NAMALWA (cell line): ENCODE measurements around the gene HIF3A.
"Not testable (repeated sequence)": the region's sequence is repeated elsewhere in the genome, so short reads cannot be mapped to it uniquely, and the experiment has no call there.

ENCODE experiments used
- DNase-seq: peaks from one replicate; pipeline ENCODE4 v3.0.0-alpha.2; 2015; ENCODE audit warnings: low spot score

The HIF3A gene

DNA sequence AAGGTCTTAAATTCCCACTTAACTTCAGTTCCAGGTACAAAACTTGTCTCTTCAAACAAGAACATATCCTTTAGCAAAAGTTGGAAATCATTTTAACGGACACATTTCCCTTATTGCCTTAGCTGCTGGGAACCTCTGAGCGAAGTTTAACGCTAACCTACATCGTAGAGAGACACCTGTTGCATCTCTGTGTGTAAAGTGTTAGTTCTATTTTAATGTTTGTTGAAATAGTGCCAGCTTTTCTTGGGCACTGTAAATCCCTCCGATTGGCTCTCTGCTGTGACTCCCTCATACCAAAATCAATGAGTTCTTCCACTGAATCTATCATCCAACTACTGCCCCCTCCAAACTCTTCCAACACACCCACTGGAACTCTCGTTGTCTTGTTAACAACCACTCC, 2.3 kb upstream of the HIF3A start:
- DNase-seq: no peak

DNA sequence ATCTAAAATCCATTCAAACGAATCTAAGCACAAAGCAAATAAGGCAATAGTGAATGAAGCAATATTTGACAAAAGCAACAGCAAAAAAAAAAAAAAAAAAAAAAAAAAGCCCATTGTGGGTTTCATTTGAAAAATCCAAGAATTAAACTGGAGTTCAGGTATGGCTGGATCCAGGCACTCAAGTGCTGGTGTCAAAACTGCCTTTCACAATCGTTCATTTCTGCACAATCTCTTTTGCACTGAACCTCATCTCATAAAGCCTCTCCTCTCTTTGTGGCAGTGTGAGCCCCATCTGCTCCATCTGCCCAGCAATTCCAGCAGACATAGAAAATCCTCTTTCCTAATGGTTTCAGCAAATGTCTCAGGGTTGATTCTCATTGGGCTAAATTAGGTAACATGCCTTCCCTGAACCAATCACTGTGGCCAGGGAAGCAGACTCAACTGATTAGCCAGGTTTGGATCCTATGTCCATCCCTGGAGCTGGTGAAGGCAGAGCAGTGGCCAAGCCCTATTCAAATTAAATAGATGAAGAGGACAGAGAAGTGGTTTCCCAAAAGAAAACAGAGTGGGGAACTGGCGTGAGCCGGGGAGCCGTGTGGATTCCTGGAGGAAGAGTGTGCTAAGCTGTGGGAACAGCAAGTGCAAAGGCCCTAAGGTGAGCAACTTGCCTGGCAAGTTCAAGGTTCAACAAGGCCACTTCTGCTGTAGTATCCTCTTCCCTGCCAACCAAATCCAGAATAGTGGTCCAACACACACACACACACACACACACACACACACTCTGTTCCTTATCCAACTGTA, 1.2 kb upstream of the HIF3A start:
- DNase-seq: no peak

DNA sequence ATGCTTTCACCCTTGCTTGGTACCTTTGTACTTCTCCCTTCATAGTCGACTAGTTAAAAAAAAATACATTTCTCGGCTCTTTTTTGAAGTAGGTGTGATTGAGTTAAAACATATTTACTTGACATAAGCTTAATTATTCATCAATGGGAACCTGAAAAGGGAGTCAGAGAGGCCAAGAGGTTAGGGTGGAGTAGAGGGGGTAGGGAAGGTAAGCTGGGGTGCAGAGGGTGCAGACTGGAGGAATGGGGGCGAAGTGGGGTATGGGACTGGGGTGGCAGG, 701 bp upstream of the HIF3A start:
- DNase-seq: no peak

DNA sequence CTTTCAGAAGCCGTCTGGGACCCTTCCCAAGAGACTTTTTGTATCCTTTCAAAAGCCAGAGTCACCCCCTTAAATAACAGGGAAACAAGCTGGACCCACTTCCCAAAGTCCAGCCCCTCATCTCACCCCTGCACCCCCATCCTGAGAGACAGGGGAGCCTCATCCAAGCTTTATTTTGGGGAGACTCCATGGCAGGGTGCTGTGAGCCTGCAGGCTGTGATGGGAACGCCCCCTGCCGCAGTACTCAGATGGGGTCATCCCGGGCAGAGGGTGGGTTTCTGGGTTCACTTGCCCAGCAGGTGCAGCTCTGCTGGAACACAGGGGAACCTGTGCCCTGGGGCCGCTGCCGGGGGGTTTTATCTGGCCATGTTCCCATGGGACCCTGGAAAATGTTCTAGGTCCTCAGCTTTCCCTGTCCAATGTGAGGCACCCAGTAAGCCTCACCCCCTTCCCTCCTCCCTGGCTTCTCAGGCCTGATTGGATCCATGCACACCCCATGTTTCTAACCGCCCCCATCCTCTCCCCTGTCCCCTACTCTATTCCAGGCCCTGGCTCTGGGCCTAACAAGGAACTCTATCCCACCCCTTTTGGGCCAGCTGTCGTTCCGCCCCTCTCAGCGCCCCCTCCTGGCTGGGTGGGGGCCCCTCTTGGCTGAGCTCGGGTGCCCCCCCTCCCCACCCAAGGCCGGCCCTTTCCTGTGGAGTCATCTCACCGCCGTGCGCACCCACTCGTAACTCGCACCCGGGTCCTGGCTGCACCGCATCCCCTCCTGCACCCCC, 1.0 kb downstream of the HIF3A start:
- DNase-seq: no peak

DNA sequence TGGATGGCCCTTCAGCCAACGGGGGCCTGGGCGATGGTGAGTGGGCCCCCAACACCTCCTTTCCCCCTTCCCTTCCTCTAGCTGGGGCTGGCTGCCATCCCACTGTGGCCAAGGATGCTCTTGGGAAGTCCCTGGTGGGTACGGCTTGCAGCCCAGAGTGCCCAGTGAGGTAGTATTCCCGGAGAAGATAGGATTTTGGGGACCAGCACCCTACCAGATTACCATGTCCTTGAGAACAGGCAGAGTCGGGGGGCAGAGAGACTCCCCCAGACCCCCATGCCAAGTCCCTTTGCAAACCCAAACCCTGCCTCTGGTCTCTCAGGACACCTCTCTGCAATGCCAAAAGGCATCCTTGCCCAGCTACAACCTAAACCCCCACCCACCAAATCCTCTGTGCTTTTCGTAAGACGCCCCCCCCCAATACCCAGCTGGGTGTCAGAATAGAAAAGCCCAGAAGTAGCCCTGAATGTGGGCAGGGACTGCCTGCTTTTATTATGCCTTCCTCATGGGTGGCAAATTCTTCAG, 1.7 kb downstream of the HIF3A start:
- DNase-seq: no peak

DNA sequence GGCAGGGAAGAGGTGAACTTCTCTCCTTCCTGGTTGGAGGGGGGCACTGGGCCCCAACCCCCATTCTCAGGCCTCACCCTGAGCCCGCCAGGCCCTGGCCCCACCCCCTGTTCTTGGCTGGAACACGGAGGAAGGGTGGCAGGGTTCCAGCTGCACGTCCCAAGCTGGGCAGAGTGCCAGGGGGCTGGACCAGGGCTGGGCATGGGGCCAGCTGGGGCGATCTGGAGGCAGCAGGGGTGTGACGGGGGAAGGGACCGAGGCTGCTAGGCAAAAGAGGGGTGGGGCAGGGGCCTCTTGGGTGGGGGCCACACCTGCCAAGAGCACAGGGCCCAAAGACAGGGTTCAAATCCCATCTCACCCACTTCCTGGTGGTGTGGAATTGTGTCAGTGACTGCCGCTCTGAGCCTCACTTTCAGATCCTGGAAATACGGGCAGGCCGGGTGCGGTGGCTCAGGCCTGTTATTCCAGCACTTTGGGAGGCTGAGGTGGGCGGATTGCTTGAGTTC, 2.2 kb downstream of the HIF3A start:
- DNase-seq: peak; percentile 42

DNA sequence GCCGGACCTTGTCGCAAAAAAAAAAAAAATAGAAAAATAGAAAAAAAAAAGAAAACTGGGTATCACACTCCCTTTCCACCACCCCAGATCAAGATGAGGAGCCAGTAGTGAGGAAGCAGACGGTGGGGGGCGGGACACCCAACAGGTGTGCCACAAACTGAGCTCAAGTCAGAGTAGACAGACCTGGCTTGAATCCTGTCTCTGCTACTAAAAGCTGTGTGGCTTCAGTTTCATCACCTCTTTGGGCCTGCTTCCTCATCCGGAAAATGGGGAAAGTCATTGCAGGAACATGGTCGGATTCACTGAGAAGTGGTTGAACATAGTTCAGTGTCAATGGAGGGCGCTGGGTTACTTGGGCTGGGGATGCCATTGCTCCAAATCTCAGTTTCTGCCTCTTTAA, 2.9 kb downstream of the HIF3A start:
- DNase-seq: no peak

DNA sequence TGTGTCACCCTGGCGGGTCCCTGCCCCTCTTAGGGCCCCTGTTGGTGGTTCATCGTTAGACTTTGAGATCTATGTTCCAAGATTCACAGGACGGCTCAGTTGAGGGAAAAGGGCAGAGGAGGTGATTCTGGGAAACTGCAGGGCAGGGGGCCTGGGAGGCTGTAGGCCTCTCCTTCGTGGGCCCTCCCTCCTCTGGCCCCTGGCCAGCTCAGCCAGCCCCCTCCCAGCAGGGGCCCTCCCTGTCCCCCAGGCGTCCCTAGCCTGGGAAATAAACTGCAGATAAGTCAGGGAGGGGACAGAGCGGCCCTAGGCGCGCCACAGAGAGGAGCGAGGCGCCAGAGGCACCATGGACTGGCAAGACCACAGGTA, 6.5 kb downstream of the HIF3A start:
- DNase-seq: no peak

DNA sequence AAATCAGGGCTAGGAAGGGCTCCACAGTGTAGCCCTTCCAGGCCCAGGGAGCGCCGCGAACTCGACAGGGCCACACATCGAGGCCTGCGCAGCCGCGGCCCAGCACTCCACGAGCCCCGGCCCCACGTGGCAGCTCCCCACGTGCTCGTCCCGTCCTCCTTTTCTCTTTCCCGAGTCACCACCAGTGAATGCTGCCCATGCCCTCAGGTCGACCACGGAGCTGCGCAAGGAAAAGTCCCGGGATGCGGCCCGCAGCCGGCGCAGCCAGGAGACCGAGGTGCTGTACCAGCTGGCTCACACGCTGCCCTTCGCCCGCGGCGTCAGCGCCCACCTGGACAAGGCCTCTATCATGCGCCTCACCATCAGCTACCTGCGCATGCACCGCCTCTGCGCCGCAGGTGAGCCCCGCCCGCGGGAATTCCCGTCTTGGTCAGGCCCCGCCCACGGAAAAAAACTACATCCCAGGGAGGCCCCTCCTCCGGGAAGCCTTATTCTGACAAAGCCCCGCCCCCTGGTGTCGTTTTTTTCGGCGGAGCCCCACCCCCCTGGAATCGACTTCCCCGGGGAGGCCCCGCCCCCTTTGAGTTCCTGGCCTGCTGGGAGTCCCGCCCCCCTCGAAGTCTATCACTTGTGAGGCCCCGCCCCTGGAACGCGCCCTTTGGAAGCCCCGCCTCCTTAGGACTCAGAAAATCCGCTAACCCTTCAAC, 7.0 kb downstream of the HIF3A start:
- DNase-seq: peak; percentile 27

DNA sequence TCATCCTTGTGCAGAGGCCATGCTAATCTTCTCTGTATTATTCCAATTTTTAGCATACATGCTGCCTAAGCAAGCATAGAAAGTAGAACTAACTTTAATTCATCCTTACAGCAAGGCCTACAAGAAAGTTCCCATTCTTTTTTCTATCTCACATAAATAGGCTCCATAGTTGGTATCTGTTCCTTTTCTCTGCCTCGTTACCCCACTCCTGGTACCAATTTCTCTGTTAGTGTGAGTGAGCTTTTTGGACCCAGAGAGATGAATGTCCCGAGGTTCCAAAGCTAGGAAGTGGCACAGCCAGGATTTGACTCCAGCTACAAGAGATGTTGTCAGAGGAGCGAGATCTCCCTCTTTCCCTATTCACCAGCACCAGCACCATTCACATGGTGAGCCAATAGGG, 9.7 kb downstream of the HIF3A start:
- DNase-seq: no peak

DNA sequence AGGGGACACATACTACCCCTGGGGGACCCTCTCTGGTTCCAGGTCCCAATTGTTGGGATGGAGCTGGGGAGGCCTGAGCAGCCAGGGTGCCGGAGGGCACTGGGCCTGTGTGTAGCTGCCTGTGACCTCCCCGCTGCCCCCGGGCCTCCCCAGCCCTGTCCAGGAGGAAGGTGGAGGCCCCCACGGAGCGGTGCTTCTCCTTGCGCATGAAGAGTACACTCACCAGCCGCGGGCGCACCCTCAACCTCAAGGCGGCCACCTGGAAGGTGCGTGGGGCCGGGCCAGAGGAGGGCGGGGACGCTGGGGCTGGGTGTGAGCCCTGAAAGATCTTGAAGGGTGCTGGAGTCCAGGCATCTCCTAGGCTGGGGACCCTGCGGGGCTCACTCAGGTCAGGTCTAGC, 11.7 kb downstream of the HIF3A start:
- DNase-seq: no peak

DNA sequence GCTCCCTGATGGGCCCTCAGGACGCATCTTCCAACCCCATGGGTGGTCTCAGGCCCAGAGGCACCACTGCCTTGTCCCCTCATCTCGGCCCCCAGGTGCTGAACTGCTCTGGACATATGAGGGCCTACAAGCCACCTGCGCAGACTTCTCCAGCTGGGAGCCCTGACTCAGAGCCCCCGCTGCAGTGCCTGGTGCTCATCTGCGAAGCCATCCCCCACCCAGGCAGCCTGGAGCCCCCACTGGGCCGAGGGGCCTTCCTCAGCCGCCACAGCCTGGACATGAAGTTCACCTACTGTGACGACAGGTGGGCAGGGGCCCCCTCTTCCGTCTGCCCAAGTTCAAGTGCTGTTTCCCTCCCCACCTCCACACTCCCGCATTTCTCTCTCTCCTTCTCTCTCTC, 12.2 kb downstream of the HIF3A start:
- DNase-seq: no peak

DNA sequence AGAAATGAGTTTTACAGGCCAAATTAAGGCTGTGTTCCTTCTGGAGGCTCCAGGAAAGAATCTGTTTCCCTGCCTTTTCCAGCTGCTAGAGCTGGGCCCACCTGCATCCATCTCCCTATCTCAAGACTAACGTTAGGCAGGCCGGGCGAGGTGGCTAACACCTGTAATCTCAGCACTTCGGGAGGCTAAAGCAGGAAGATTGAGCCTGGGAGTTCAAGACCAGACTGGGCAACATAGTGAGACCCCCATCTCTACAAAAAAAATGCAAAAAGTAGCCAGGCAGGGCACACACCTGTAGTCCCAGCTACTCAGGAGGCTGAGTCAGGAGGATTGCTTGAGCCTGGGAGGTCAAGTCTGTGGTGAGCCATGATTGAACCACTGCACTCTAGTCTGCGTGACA, 14.6 kb downstream of the HIF3A start:
- DNase-seq: no peak

DNA sequence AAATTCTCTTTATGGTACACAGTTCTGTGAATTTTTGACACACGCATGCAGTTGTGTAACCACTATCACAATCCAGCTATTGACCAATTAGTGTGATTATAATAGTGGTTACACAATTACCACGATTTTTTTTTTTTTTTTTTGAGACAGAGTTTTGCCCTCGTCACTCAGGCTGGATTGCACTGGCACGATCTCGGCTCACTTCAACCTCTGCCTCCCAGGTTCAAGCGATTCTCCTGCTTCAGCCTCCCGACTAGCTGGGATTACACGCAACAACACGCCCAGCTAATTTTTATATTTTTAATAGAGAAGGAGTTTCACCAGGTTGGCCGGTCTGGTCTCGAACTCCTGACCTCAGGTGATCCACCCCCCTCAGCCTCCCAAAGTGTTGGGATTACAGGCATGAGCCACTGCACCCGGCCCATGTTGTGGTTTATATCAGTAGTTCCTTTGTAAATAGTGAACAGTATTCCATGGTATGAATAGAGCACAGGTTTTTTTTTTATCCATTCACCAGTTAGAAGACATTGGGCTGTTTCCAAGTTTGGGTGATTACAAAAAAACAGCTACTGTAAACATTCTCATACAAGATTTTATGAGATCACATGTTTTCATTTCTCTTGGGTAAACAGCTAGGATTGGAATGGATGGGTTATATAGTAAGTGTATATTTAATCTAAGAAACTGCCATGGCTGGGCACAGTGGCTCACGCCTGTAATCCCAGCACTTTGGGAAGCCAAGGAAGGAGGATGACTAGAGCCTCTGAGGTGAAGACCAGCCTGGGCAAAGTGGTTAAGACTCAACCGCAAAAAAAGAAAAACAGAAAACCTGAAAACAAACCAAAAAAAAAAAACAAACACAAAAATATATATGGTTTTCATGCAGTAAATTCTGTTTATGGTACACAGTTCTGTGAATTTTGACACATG, 17.0 kb downstream of the HIF3A start:
- not testable (repeated sequence) for DNase-seq

DNA sequence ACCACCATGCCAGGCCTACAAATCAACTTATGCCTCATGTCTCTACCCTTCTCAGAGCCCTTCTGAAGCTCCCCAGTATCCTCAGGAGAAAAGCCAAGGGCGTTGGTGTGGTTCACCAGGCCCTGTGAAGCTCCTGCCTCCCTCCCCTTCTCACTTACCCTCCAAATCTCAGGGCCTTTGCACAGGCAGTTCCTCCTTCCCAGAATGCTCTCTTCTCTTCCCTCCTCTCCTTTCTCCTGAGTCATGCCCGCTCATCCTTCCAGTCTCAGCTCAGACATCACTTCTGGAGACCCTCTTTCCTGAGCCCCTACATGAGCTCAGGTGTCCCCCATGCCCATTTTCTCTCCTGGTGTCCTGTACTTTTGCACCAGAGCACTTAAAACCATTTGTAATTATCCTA, 20.5 kb downstream of the HIF3A start:
- no peak for DNase-seq

DNA sequence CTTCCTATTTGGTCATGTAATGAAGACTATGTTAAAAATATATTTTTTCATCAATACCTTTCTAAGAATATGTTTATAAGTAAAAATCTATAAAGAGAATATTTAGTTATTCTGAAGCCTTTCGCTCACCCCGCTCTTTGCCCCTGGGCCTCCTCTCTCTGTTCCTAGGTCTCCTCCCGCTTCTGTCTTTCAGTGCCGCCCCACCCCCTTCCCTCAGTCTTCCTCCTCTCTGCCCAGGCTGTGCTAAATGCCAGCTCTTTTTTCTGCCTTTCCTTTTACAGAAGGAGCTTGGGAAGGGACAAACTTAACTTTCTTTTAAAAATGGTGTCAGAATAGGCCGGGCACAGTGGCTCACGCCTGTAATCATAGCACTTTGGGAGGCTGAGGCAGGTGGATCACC, 22.8 kb downstream of the HIF3A start:
- no peak for DNase-seq

DNA sequence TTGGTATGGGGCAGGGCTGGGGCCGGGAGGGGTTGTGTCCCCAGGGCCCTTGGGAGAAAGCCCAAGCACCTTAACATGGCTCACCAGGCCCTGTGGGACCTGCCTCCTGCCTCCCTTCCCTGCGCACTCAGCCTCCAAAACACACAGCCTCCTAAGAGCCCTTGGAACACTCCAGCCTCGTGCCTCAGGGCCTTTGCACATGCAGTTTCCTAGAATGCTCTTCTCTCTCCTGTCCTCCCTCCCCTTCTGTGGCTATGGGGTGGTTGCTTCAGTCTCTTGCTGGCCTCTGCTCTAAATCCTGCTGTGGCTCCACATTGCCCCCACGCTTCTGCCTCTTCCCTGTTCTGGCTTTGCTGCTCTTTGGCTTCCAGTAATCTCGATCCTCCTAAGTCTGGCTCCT, 23.7 kb downstream of the HIF3A start:
- DNase-seq: no peak

DNA sequence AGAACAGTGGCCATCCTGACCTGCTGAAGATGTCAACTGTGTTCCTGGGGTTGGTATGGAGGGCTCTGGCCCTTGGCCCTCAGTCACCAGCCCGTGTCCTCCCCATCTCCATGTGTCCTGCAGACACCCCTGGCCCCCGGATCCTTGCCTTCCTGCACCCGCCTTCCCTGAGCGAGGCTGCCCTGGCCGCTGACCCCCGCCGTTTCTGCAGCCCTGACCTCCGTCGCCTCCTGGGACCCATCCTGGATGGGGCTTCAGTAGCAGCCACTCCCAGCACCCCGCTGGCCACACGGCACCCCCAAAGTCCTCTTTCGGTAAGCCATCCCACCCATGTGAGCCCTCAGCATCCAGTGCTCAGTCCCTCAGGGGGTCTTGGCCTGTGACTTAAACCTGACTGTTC, 24.8 kb downstream of the HIF3A start:
- no peak for DNase-seq

DNA sequence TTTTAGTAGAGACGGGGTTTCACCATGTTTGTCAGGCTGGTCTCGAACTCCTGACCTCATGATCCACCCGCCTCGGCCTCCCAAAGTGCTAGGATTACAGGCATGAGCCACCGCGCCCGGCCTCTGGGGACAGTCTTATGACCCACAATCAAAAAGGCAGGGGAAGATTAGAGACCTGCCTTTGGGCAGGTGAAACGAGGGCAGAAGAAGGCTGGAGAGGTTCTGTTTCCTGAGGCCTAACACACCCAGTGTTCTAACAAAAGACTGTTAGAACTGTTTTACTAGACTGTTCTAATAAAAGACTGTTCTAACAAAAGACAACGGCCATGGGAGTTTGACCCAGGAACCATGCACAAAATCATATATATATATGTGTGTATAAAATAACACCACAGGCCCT, 26.4 kb downstream of the HIF3A start:
- DNase-seq: not testable (repeated sequence)

DNA sequence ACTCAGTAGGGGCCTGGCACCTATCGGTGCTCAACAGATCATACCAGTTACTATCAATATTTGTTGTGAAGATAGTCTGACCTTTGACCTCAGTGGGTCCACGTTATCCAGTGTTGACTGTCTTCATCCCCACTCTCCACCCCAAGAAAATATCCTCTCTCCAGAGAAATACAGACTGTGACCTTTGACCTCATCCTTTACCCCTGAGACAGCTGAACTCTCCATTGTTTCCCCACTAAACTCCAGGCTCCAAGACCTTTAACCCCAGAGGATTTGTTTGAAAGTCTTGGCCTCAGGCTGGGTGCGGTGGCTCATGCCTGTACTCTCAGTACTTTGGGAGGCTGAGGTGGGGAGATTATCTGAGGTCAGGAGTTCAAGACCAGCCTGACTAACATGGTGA, 27.4 kb downstream of the HIF3A start:
- DNase-seq: no peak

DNA sequence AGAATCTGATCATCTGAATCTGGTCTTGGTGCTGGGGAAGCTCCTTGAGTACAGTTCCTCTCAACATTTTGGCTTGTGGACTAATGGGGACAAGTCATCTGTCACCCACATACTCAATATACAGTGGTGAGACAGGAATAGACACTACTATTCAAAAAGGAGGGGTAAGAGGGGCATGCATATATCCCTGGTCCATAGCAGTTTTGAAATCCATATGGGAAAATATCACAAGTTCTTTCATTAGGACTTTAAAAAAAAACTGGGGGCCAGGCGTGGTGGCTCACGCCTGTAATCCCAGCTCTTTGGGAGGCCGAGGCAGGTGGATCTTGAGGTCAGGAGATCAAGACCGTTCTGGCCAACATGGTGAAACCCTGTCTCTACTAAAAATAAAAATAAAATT, 29.8 kb downstream of the HIF3A start:
- DNase-seq: no peak

DNA sequence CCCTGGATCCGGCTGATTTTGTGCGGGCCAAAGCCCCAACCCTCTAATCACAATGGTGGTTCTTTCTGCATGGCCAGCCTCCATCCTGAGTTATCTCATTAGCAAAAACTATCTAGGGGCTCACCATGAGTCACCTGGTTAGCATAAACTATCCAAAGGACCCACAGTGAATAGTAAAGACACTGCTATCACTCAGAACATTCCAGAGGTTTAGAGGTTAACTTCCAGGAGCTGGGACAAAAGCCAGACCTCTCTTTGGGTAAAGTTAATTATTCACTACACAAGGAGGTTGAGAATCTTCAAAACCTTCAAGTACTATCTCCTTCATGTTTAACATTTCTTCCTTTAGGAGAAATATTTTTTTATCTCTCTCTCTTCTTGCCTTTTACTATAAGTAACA, 31.2 kb downstream of the HIF3A start:
- DNase-seq: no peak
